GM21619 (cell line): Measurements from ENCODE around the gene MAPKAP1.
"Not testable (repeated sequence)": the region's sequence is repeated elsewhere in the genome, so short reads cannot be mapped to it uniquely, and the experiment has no call there.

Experiments
- ATAC-seq: cut with Tn5 transposase; IDR thresholded peaks from one replicate; pipeline ENCODE4 v1.9.1; 2021; ENCODE audit not compliant: unreplicated experiment

Gene MAPKAP1

DNA sequence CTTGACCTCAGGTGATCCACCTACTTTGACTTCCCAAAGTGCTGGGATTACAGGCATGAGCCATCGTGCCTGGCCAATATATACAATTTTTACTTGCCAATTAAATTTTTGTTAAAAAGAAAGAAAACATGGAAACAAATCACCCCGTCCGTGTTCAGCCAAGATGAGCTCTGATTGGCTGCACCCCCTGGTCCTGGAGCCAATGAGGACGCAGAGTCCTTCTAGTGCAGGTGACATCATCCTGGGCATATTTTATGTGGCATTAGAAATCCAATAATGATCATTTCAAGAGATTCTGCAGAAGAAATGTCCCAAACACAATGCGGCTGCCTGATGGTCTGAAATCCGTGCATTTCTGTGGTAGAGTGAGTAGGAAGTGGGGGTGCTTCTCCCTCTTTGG lies 285.8 kb downstream of the MAPKAP1 start:
- ATAC-seq = no peak

DNA sequence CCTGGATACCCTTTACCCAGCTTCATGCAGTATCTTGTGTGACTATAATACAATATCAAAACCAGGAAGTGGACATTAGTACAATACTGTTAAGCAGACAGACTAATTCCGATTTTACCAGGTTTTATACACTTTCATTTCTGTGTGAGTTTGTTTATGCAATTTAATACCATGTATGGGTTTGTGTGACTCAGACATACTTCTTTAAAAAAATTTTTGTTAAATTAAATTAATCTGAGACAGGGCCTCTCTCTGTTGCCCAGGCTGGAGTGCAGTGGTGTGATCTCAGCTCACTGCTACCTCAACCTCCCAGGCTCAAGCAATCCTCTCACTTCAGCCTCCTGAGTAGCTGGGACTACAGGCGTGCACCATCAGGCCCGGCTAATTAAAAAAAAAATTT lies 288.6 kb downstream of the MAPKAP1 start:
- no peak for ATAC-seq

DNA sequence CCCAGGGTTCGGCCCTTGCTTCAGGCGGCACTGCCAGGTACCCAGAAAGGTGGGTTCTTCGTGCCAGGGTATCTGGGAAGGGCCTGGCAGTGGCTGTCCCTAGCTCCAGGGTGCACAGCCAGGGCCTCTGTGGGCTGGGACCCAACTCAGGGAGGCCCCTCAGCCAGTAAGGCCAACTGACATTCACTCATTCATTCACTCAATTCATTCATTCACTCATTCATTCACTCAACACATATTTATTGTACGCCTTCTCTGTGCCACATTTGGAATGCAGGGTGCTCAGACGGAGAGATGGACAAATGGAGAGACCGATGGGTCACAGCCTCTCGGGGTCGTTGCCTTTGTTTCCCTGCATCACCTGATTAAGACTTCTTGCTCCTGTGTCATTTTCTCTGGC lies 290.5 kb downstream of the MAPKAP1 start:
- ATAC-seq = no peak

DNA sequence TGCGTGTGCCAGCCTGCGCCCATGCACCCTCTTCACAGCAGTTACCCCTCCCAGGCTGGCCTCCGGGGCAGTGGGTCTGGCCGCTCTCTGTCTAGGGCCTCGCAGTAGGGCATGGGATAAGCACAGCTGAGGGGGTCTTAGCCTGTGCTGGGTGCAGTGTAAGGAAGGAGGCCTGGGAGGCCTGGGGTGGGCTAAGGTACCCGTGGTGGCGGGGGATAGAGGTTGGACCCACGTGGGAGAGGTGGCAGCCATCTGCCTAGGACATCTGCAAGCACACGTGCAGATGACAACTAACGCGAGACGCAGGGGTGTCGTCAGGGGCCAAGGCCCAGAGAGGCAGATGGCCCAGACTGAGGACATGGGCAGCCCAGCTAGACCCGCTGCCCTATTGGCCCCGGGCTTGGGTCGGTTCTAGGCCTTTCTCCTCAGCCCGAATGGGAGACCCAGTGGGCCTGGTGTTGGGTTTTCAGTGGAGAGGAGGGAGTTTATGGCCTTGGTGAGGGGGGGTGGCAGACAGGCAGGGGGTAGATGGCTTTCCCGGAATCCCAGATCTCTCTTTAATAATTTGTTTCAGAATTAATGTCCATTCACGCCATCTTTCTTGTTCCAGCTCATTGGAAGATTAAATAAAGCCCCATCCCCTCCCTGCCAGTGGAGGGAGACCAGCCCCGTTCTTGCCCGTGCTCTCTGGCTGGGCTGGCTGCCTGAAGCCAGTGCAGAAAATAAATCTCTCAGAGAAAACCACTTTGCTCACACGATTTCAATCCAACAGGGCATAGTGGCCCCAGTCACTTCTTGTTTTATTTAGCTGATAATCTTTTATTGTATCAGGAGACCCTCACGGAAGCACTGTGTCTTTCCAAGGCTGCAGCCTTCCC lies 291.2 kb downstream of the MAPKAP1 start:
- no peak for ATAC-seq

DNA sequence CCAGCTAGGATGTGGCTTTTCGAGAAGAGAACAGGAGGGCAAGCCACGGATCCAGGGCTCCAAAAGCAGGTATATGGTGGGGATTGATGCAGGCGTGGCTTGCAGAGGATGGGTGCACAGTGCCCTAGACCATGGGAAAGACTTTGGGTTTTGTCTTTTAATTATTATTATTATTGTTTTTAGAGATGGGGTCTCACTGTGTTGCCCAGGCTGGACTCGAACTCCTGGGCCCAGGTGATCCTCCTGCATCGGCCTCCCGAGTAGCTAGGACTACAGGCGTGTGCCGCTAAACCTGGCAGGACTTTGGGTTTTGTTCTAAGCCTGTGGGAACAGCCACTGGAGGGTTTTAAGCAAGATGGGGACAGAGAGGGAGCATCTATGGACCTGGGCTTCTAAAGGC lies 293.4 kb downstream of the MAPKAP1 start:
- no peak for ATAC-seq

DNA sequence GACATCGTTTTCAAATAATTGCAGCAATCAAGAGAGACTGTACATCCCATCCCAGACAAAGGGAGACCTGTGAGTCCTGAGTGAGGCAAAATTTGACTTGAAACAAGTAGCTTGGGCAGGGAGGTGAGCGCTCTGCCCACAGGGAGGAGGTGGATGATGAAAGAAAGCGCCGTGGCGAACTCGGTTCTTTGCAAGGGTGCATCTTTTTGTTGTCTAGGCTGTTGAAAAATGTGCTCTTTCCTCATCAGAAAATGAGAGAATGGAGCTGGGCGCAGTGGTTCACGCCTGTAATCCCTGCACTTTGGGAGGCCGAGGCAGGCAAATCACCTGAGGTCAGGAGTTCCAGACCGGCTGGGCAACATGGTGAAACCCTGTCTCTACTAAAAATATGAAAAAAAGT lies 294.8 kb downstream of the MAPKAP1 start:
- no peak for ATAC-seq

DNA sequence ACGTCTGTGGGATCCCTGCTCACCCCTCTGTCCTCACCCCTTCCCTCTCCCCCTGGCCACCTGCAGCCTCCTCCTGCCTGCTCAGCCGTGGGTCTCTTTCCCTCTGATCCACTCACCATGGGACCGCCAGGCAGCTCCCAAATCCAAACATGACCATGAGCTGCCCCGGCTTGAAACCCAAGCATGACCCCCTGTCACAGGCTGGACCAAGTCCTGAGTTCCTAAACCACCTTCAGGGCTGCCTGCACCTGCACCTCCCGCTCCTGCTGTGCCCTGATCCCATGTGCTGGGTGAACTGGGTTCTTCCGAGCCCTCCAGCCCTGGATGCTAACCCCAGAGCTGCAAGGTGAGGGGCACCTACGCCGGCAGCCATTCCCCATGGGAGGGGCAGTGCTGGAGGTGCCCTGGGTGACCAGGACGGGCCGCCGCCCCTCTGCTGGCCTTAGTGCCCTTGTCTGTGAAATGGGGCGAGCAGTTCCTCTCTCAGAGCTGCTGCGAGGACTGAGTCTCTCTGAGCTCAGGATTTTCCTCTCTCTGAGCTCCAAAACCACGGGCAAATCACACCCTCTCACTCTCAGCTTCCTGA lies 295.7 kb downstream of the MAPKAP1 start:
- no peak for ATAC-seq

DNA sequence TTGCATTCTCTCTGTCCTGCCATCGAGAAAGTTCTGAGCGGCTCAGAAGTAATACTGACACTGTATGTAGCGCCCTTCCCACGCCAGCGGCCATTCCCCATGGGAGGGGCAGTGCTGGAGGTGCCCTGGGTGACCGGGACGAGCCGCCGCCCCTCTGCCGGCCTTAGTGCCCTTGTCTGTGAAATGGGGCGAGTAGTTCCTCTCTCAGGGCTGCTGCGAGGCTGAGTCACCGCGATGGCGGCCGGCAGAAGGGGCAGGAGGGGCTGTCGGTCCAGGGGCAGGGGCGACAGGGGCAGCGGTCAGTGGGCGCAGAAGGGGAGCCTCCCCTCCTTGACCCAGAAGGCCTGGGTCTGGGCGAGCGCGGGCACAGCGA lies 296.5 kb downstream of the MAPKAP1 start:
- no peak for ATAC-seq

DNA sequence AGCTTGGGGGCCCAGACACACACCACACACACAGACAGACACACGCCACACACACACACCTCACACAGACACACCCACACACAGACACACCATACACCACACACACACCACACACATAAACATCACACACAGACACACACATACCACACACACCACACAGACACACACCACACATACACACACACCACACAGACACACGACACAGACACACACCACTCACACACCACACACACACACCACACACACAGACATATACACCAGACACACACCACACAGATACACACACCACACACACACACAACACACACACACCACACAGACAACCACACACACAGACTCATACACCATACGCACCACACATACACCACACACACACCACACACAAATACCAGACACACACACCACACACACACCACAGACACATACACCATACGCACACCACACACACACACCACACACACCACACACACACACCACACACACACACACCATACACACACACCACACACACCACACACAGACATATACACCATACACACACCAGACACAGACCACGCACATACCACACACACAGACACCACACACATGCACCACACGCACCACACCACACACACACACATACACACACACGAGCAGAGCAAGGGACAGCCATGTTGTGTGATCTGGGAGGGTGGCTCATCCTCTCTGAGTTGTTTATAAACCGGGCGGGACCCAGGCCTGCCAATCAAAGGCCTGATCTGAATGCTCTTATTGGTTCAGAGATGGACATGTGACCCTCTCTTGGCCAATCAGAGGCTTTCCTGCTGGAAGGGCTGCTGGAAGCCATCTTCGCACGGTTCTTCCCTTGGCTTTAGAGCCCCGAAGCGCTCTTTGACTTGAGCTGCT lies 297.1 kb downstream of the MAPKAP1 start:
- no peak for ATAC-seq

DNA sequence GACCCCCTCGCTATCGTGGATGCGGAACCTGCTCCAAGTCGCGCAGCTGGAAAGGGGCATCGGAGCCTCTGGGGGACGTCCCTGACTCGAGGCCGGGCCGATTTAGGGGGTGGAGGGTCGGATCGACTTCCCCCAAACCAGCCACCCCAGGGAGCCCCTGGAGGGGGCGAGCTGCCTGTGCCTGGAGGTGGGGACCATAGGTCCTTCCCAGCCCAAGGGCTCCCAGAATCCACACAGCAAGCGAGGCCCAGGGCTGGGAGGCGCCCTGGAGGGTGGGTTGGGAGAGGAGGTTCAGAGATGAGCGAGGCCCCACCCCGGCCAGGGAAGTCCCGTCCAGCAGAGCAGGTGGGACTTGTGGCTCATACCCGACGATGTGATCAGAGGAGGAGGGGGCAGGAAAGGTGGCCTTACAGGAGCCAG lies 297.8 kb downstream of the MAPKAP1 start:
- no peak for ATAC-seq

DNA sequence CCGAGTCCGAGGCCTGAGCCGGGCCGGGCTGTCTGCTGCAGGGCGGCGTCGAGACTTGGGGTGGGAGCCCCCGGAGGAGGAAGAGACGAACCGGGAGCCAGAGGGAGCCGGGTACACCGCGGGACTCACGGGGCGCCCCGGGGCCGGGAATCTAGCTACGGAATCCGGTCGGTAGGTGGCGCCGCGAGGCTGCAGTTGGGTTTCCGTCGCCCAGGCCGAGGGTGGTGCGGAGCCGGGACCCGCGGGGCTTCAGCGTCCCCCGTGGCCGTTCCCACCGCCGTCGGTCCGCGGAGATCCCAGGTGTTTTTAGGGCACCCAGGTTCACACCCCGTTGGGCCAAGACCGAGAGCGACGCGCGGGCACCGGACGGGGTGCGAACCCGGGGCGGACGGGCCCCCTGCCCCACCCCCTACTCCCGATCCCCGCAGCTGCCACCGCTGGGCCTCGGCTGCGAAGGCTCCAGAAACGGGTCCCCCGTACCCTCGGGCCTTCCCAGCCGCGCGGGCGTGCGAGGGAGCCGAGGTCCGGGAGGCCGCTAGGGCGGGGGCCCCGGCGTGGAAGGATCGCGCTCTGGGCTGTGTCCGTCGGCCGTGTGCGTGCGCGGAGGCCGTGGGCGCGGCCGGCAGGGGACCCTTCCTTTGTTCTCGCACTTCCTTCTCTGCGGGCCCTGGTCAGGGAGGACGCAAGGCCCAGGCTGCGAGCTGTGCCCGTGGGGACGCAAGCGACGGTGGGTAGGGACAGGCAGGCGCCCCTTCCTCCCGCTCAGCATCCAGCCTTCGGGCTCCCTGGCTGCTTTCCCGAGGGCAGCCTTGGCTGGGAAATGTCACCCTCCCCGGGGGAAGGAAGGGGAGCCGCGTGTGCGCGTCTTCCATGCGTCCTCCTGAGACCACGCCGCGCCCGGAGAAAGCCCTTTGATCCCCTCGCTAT lies 298.8 kb downstream of the MAPKAP1 start:
- peak; percentile 76 for ATAC-seq

DNA sequence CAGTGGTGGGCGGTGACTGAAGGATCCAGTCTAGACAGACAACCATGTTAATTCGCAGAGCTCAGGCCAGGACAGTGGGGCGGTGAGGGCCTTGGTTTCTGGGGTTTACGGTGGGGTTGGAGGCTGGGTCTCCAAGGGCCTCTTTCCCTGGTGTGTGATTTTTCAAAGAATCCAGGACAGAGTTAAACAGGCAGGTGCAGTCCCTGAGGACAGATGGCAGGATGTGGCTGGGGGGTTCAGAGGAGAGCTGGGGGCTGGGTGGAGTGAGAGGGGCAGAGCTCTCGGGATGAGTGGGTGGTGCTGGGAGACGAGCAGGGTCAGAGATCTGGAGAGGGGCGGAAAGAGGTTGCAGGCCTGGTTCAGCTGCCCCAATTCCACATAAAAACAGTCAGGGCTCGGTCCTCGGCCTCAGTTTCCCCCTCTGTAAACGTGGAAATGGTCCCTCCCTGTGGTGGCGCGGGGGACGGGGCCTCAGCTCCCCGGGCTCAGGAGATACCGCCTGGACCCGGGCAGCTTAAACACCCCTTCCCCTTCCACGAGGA lies 299.5 kb downstream of the MAPKAP1 start:
- peak; percentile 8 for ATAC-seq

DNA sequence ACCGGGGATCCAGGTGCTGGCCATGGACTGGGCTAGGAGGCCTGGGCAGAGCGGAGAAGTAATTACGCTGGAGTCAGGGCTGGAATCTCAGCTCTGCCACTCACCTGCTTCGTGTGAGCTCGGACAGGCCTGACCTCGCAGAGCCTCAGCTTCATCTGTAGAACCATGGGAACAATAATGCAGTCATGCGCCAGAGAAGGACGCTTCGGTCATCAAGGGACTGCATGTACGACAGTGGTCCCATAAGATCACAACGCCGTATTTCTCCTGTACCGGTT lies 300.3 kb downstream of the MAPKAP1 start:
- no peak for ATAC-seq

DNA sequence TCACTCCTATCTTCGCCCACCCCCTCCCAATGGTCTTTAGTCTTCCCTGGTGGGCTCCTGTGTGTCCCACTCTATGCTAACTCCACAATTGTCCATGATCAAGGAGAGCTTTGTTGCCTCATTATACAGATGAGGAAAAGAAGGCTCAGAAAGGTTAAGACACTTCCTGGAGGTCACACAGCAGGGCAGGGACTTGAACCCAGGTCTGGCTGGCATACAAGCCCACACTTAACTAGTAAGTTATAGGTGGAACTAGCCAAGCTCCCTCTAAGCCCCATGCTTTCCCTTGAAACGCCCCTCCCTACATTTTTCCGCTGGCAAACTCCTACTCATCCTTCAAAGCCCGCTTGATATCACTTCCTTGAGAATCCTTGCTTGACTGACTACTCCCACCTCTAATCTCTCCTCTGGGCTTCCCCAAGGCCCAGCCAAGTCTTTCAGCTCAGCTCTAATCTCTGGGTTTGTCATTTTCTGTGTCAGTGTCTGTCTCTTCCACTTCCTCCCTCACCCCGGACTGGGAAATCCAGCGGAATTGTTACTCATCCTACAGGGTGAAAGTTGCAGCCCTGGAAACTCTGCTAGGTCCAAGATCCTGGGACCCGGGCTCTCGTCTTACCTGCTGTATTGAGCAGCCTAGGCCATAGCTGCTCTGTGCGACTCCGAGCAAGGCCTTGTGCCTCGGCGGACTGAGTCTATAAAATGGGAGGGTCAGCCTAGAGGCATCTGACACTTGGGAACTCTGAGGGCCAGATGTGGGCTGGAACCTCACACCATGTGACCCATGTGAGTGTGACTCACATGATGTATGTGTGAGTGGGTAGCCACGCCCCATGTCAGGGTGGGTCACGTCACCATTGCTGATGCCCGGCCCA lies 300.8 kb downstream of the MAPKAP1 start:
- ATAC-seq = no peak

DNA sequence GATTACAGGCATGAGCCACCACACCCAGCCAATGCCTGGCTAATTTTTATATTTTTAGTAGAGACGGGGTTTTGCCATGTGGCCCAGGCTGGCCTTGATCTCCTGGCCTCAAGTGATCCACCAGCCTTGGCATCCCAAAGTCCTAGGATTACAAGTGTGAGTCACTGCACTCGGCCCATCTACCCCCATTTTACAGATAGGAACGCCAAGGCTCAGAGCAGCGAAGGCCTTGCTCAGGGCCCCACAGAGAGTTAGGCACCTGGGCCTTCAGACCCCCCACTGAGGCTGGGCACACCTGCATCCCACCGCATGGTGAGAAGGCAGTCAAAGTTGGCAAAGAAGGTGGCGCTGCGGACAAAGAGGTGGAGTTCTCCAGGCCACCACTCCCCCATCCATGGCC lies 302.3 kb downstream of the MAPKAP1 start:
- ATAC-seq = no peak

DNA sequence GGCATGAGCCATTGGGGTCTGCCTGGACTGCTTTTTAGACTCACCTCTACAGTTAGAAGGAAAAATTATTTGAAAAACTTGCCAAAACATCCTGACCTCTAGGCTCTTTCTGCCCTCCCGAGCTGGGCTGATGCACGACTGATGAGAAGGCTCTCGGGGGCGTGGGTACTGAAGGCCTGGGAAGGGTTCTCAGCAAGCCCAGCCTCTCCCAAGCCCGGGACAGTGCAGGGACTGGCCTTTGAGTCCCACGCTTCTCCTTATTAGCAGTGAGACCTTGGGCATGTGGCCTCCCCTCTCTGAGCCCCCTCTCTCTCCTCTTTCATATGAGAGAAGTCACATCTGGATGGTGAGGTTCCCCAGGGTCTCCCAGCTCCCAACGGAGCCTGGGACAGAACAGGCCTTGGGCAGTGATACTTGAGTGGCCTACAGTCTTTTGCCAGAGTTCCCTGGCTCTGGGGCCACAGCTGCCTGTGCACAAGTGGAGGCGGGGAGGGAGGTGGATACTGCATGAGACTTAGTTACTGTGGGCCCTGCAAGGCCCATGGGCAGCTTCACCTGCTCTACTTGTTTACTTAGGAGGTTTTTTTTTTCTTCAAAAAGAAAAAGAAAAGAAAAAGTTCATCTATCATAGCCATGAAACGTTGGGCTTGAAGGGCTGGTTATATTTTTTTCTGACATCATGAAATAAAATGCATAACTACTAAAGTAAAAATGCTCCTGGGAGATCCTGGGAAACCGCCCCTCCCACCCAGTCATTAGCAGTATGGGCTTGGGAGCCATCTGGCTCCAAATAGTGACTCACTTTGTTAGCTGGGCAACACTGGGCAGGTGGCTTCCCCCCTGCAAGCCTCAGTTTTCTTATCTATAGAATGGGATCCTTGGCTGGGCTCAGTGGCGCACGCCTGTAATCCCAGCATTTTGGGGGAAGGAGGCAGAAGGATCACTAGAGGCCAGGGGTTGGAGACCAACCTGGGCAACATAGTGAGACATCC lies 306.0 kb downstream of the MAPKAP1 start:
- ATAC-seq = no peak

DNA sequence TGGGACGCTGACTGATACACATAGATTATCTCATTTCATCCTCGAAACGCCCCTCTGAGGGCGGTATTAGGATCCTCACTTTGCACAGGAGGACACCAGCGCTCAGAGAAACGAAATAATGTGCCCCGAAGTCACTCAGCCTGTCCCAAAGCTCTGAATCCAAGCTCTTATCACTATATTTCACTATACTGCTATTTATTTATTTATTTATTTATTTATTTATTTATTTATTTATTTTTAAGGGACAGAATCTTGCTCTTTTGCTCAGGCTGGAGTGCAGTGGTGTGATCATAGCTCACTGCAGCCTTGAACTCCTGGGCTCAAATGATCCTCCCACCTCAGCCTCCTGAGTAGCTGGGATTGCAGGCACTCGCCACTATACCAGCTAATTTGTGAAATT lies 306.8 kb downstream of the MAPKAP1 start:
- ATAC-seq = not testable (repeated sequence)

DNA sequence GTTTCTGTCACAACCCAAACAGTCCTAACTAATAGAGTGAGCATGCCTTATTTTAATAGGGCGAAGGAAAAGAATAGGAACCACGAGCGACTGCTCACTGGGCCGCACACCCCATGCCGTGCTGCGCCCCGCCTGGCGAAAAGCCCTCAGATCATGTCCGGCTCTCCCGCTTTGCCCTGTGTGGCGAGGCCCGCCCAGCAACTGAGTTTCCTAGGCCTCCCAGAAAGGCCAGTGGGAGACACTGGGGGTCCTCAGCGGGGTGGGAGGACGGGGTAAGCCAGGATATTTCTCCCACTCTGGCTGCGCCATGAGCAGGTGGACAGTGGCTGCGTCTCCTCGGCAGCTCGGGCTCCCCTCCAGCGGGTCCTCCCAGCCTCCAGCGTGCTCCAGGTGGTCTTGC lies 307.3 kb downstream of the MAPKAP1 start:
- no peak for ATAC-seq
